Measurements from ENCODE around the gene TMEM108.

The TMEM108 gene

GRCh38 chr3:133168025-133168401 lies 129.8 kb downstream of the TMEM108 start:
- no peak for DNase-seq

- DNase-seq = no peak
Observed at GRCh38 chr3:133169331-133170068, 131.3 kb downstream of the TMEM108 start.

- no peak for DNase-seq
Observed at GRCh38 chr3:133171831-133172230, 133.6 kb downstream of the TMEM108 start.

- no peak for DNase-seq
Observed at GRCh38 chr3:133181392-133182150, 143.4 kb downstream of the TMEM108 start.

- no peak for DNase-seq
Observed at GRCh38 chr3:133187870-133188379, 149.7 kb downstream of the TMEM108 start.

- no peak for DNase-seq
Observed at GRCh38 chr3:133188996-133189395, 150.8 kb downstream of the TMEM108 start.

GRCh38 chr3:133189893-133190292 lies 151.7 kb downstream of the TMEM108 start:
- no peak for DNase-seq

GRCh38 chr3:133191818-133192217 lies 153.6 kb downstream of the TMEM108 start:
- DNase-seq = no peak

- DNase-seq = no peak
Observed at GRCh38 chr3:133192363-133192945, 154.3 kb downstream of the TMEM108 start.

- no peak for DNase-seq
Observed at GRCh38 chr3:133192967-133193366, 154.8 kb downstream of the TMEM108 start.

- no peak for DNase-seq
Observed at GRCh38 chr3:133196527-133196926, 158.3 kb downstream of the TMEM108 start.

- DNase-seq = no peak
Observed at GRCh38 chr3:133197619-133198018, 159.4 kb downstream of the TMEM108 start.

- no peak for DNase-seq
Observed at GRCh38 chr3:133206921-133207320, 168.7 kb downstream of the TMEM108 start.

GRCh38 chr3:133208184-133208583 lies 170.0 kb downstream of the TMEM108 start:
- DNase-seq = no peak

GRCh38 chr3:133209871-133210550 lies 171.8 kb downstream of the TMEM108 start:
- DNase-seq = peak; percentile 10

- DNase-seq = no peak
Observed at GRCh38 chr3:133210656-133211055, 172.5 kb downstream of the TMEM108 start.

- peak; percentile 51 for DNase-seq
Observed at GRCh38 chr3:133211449-133211848, 173.3 kb downstream of the TMEM108 start.

- no peak for DNase-seq
Observed at GRCh38 chr3:133211856-133212255, 173.7 kb downstream of the TMEM108 start.

GRCh38 chr3:133213937-133214336 lies 175.7 kb downstream of the TMEM108 start:
- DNase-seq = no peak

GRCh38 chr3:133227813-133228212 lies 189.6 kb downstream of the TMEM108 start:
- no peak for DNase-seq

GRCh38 chr3:133230195-133230594 lies 192.0 kb downstream of the TMEM108 start:
- no peak for DNase-seq

- DNase-seq = no peak
Observed at GRCh38 chr3:133236901-133237300, 198.7 kb downstream of the TMEM108 start.

- DNase-seq = no peak
Observed at GRCh38 chr3:133237380-133237779, 199.2 kb downstream of the TMEM108 start.
